Measurements from ENCODE around the gene HOMEZ.

The HOMEZ gene

GRCh38 chr14:23302290-23303225, 16.6 kb upstream of the HOMEZ start, which contains the start of gene PPP1R3E:
Gene PPP1R3E (minus strand): TSS chr14:23302859. CDS start chr14:23302576, 283 bp downstream.
- TF ChIP-seq, protein P1, sequence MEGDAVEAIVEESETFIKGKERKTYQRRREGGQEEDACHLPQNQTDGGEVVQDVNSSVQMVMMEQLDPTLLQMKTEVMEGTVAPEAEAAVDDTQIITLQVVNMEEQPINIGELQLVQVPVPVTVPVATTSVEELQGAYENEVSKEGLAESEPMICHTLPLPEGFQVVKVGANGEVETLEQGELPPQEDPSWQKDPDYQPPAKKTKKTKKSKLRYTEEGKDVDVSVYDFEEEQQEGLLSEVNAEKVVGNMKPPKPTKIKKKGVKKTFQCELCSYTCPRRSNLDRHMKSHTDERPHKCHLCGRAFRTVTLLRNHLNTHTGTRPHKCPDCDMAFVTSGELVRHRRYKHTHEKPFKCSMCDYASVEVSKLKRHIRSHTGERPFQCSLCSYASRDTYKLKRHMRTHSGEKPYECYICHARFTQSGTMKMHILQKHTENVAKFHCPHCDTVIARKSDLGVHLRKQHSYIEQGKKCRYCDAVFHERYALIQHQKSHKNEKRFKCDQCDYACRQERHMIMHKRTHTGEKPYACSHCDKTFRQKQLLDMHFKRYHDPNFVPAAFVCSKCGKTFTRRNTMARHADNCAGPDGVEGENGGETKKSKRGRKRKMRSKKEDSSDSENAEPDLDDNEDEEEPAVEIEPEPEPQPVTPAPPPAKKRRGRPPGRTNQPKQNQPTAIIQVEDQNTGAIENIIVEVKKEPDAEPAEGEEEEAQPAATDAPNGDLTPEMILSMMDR (IDR thresholded peaks at IDR 0.05; ENCODE audit: insufficient read depth, missing control alignments), result no peak
- DNase-seq (ENCODE audit: insufficient read length, low spot score), result no peak
- no peak for FAIRE-seq

DNA sequence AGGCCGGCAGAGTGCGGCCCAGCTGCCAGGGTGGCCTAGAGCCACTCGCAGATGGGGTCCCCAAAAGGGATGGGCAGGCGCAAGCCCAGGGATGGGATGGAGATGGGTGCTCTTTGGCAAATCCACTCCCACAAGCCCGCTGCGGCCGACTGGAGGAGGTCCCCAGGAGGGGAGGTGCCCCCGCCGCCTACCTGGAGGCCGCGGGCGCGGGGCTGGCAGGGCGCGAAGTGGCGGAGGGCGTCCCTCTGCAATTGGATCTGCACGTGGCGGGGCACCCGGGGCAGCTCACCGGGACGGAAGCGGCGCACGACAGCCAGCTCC, 16.0 kb upstream of the HOMEZ start:
- FAIRE-seq (no peak), DNase-seq (ENCODE audit: insufficient read length, low spot score) (no peak)
- TF ChIP-seq, protein P1 (IDR thresholded peaks at IDR 0.05; ENCODE audit: insufficient read depth, missing control alignments), result no peak

- FAIRE-seq, result no peak
- peak; percentile 89 for DNase-seq (ENCODE audit: insufficient read length, low spot score)
- TF ChIP-seq, protein P1 (IDR thresholded peaks at IDR 0.05; ENCODE audit: insufficient read depth, missing control alignments), result peak; percentile 63
Measured at GRCh38 chr14:23301288-23301968, 15.5 kb upstream of the HOMEZ start.

DNA sequence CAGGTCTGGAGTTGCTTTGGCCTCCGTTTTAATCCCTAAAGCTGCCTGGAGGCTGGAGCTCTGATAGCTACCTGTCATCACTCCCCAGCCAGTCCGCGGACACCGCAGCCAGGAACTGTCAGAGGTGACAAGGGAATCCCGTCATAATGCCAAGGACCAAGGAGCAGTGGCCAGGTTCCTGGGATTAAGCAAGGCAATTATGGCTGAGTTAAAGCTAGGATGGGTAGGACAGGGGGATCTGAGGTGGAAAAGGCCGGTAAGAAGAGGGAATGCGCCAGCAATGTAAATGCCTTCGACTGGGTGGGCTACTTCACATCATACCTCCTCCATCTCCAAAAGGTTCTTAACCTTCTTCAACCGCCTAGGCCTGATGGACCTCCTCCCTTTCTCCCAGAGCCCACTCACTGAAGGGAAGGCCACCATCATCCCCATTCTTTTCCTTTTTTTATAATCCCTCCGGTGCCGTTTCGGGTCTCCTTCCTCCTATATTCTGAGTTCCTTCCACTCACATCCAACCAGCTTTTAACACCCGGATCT, 14.8 kb upstream of the HOMEZ start:
- TF ChIP-seq, protein P1 (IDR thresholded peaks at IDR 0.05; ENCODE audit: insufficient read depth, missing control alignments), result no peak
- FAIRE-seq (no peak), DNase-seq (ENCODE audit: insufficient read length, low spot score) (no peak)

GRCh38 chr14:23299986-23300686, 14.2 kb upstream of the HOMEZ start:
- no peak for DNase-seq (ENCODE audit: insufficient read length, low spot score)
- TF ChIP-seq, protein P1 (IDR thresholded peaks at IDR 0.05; ENCODE audit: insufficient read depth, missing control alignments), result no peak
- FAIRE-seq, result no peak

GRCh38 chr14:23299211-23299957, 13.5 kb upstream of the HOMEZ start:
- no peak for FAIRE-seq
- TF ChIP-seq, protein P1 (IDR thresholded peaks at IDR 0.05; ENCODE audit: insufficient read depth, missing control alignments), result peak; percentile 39
- DNase-seq (ENCODE audit: insufficient read length, low spot score), result no peak
